ENCODE results near the gene WDFY4.

Gene WDFY4

GRCh38 chr10:48656241-48656913, 28.3 kb upstream of the WDFY4 start:
- peak; percentile 80 for DNase-seq (ENCODE audit: low read depth)

DNA sequence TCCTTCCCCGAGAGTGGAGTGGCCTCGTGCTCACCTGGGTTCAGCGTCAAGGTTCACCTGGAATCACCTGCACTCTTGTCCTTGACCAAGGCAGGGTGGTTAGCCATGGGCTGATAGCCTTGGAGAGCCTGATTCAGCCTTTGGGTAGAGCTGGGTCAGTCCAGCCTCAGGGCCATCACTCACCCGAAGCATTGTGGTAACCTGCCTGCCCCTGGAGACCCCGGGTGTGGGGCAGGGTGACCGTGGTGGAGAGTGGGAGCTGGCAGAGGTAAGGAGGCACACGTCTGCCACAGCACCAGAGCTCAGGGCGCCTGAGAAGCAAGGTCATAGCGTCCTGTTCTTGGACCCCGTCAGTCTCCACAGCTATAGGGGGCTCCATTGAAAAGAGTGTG, 27.8 kb upstream of the WDFY4 start:
- DNase-seq (ENCODE audit: low read depth): no peak

DNA sequence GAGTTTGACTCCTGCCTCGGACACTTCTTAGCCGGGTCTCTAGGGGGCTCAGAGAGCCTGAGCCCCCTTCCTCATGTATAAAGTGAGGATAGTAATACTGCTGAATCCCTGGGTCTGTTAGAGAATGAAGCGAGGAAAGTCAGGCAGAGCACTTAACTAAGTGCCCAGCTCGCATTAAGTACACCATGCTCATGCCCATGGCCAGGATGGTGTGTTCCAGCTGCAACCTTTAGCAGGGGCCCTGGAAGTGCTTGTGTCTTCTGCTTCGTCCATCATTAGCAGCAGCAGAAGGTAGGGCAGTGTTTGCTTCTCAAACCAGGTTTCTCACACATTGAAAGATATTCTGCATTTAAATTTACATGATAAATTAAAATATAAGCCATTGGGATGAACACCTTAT, 27.3 kb upstream of the WDFY4 start:
- DNase-seq (ENCODE audit: low read depth): no peak

DNA sequence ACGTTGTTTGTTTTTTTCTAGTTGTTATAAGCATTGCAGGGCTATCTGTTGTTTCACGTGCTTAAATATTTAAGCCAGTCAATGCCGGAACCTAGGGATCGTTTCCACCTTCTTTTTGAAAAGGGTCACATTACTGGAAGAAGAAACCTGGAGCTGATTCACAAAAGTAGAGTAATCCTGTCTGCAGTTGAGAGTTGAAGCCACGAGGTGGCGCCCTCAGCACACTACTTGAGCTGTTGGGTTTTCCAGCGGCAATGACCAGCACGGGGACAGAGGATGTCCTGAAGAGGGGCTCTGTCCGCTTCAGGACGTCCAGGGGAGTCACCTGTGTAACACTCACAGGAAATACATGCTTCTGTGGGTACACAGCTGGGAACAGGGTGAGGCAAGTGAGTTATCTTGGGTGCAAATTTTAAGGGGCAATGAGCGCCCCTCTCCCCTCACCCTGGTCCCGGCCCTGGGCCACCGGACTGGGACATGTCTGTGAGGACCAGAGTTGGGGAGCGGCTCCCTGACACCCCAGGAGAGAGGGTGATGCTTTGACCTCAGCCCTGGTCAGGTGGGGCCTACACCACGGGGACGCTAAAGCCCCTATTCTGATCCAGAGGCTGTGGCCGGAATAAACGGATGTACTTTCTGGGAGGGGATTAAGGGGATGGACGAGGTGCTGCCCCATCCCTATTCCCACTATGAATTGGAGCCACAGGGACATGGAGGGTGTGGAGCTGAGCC, 26.3 kb upstream of the WDFY4 start:
- no peak for DNase-seq (ENCODE audit: low read depth)

GRCh38 chr10:48658975-48659269, 25.8 kb upstream of the WDFY4 start:
- DNase-seq (ENCODE audit: low read depth): no peak

GRCh38 chr10:48659790-48660189, 24.9 kb upstream of the WDFY4 start:
- DNase-seq (ENCODE audit: low read depth): no peak

GRCh38 chr10:48661441-48661840, 23.2 kb upstream of the WDFY4 start:
- no peak for DNase-seq (ENCODE audit: low read depth)

DNA sequence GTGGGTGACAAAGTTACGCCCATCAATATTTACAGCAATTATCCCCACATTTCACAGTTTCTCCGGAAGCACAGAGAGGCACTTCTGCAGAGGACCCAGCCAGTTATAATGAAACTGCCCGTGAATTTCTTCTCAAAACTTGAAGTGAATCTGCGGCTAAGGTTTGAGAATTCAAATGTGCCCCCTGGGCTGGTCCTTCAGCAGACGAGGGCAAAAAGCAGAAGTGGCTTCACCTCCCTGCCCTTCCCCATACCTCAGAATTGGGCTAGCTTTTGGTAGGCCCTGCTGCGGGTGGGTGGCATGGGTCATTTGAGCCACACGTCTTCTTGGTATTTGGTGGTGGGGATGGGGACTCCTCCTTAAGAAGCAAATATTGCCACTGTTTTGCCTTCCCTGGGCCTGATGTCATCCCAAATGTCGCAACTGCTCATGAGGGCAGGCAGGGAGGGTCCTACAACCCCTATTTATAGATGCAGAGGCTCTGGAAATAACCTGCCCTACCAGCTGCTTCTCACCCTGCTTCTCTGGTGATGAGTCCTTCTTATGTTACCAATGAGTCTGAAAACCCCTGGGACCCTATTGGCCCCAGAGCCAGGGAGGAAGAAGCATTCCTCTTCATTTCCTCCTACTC, 16.6 kb upstream of the WDFY4 start:
- no peak for DNase-seq (ENCODE audit: low read depth)

DNA sequence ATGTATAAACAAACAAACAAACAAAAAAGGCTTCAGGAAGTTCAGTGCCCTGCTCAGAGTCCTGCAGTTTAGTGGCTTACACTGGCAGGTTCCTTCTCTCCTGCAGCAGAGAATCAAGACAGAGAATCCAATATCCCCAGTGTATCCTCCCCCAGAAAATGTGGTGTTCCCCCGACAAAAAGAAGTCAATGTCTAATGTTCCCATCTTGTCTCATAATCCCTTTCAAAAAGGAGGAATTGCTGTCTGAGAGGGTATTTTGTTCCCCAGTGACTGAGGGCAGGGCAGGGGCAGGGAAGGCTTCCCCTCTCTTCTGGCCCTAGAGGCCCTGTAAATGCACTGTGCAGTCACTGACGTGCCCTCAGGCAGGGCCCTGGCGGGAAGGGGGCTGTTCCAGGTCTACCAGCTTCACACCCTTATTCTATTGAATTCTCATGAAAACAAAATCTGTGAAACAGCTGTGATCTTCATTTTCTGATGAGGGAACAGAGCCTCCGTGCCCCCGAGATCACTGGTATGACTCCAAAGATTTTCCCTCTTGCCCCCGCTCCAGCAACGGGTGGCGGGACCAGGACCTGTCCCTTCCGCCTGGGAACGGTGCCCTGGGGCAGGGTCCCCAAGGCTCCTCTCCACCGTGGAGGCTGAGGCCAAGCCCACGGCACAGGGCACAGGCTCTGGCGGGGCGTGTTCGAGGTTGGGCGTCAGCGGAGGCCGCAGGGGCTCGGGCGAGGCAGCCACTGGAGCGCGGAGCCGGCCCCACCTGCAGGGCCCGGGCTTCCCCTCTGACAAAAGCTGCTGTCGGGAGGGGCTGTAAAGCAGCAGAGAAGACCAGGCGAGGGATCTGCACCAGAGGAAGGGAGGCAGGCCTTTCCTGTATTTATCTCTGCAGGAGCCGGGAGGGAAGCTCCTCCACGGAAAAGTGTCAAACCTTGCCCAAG, 13.4 kb upstream of the WDFY4 start:
- DNase-seq (ENCODE audit: low read depth): no peak

- no peak for DNase-seq (ENCODE audit: low read depth)
Measured at GRCh38 chr10:48671914-48672595, 12.6 kb upstream of the WDFY4 start.

DNA sequence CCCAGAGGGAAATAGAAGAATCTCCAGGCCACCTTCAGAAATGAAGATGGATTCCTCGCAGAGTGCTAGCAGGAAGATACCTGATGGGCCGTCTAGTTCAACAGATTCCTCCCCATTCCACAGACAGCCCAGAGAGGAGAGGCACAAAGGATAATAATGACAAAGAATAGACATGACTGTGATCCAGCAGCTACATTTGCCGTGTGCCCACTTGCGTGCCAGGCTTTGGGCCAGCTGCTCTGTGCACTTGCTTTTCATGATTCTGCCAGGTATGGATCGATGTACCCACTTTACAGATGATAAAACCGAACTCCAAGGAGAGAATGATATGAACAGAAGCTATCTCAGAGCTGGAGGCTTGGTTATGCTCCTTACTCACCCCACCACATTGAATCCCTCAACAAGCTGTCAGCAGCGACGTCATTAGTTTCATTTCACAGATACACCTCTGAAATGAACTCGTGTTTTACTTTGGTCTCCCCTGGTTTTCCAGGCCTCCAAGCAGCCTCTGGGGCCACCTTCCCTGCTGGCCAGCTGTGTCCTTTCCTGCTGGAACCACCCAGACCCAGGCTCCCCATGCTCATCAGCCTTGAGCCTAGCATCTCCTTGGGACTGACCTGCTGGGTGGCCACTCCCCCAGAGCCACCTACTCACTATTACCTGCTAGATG, 11.9 kb upstream of the WDFY4 start:
- no peak for DNase-seq (ENCODE audit: low read depth)

DNA sequence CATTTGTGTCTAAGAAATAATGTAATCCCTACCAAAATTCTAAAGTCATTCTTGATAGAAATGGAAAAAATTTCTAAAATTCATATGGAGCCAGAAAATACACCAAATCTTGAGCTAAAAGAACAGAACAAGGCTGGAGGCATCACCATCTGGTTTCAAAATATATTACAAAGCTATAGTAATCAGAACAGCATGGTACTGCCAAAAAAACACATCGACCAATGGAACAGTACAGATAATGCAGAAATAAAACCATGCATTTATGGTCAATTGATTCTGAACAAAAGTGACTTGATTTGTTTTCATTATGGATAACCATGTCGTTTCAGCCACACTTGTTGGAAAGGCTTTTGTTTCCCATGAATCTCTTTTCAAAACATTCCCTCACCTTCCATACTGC, 7.0 kb upstream of the WDFY4 start:
- no peak for DNase-seq (ENCODE audit: low read depth)

- DNase-seq (ENCODE audit: low read depth): no peak
Measured at GRCh38 chr10:48678041-48678440, 6.6 kb upstream of the WDFY4 start.

DNA sequence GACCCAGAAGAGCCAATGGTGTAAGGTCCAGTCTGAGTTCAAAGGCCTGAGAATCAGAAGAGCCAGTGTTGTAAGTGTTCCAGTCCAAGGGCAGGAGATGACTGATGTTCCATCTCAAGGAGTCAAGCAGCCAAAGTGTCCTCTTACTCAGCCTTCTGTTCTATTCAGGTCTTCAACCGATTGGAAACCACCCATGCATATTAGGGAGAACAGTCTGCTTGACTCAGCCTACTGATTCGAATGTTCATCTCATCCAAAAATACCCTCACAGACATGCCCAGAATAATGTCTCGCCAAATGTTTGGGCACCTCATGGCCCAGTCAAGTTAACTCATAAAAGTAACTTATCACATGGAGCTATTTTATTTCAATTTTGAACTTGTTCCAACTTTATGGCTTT, 2.9 kb upstream of the WDFY4 start:
- DNase-seq (ENCODE audit: low read depth): no peak

GRCh38 chr10:48682265-48682664, 2.4 kb upstream of the WDFY4 start:
- no peak for DNase-seq (ENCODE audit: low read depth)

DNA sequence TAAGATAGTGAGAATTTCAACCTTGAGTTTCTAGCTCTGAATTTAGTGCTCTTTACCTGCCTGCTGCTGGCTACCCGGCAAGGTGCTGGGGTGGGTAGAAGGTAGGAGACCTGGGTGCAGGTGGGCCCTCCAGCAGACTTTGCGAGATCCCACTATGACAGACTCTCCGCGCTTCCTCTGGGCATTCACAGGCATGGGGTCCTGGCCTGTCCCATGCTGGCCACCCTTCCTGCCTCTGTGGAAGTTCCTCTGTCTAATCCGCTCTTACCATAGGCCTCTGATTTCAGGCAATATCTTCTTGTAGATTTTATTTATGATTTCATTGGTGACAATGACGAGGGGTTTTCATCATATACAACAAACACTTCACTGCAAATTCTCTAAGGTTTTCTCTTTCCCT, 1.2 kb upstream of the WDFY4 start:
- no peak for DNase-seq (ENCODE audit: low read depth)

DNA sequence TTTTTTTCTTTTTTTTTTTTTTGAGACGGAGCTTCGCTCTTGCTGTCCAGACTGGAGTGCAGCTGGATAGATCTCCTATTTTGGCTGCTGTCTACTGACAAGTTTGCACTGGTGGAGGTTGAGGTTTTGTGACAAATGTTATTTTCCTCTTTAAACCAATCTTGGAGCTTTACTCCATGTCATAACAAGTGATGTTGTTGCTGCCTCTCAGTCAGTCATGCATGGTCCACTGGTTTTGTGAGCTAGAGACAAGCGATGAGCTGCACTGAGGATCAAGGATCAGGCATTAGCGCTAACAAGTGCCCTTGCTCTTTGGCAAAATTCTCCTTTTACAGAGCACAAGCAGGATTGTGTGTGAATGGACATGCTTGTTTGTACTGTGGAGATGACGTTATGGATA, 805 bp upstream of the WDFY4 start:
- no peak for DNase-seq (ENCODE audit: low read depth)

DNA sequence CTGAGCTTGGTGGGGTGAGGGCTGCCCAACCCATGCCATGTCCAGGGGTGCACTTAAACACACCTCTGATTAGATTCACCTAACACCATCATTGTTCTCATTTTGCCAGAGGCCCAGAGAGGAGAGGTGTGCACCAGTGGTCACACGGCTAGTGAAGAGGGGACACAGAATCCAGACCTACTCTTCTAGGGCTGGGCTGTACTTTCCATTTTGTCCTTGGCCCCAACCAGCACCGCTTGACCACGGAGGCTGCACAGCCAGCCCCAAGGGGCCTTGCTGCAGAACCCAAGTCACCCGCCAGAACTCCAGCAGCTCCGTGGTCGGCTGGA, 246 bp upstream of the WDFY4 start:
- DNase-seq (ENCODE audit: low read depth): no peak

GRCh38 chr10:48685731-48686130, 1.1 kb downstream of the WDFY4 start:
- no peak for DNase-seq (ENCODE audit: low read depth)

DNA sequence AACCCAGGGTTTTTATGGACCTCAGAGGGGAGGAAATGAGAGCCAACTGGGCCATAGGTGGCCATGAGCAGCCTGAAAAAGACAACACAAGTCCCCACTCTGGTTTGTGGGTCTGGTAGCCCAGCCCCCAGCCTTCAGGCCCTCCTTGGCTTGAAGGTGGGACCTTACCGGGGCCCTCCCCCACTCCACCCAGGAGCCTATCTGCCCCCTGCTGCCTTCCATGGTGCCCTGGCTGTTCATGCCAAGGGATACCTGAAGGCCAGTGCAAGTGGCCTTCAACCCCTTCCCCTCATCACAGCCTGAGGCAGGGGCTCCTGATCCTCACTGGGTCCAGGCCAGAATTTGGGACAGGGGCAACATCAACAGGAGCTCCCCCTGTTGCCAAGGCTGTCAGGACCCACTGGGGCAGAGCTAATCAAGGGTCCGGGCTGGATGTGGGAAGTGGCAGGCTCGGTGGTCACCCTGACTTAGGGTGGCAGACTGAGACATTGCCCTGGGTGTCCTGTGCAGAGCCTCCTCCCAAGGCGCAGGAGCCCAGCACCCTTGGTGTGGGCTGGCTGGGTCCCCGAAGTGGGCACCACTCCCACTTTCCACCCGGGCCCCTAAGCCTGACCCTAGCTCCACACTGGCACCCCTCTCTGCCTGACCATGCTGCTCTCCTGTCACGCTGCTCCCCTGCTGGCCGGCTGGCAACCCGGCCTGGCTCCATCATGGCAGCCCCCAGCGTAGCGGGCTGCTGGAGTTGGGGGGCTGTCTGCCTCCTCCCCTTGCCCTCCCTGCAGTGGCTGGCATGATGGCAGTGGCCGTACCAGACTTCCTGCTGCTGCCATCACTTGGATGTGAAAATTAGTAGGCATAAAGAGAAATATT, 6.4 kb downstream of the WDFY4 start:
- no peak for DNase-seq (ENCODE audit: low read depth)
